ENCODE results near the gene C17orf67.

The C17orf67 gene

GRCh38 chr17:56833809-56834379 is at the start of gene C17orf67, which contains the start of gene DGKE:
TSS of gene C17orf67 (minus strand) at chr17:56833920. CDS start at chr17:56815810, 18,110 bp downstream.
TSS of gene DGKE (plus strand) at chr17:56834151. CDS start at chr17:56834796, 645 bp downstream.
- peak; percentile 98 for DNase-seq

GRCh38 chr17:56881685-56882295 is 48.1 kb upstream of the C17orf67 start:
- DNase-seq: no peak

GRCh38 chr17:56880571-56880970 is 46.9 kb upstream of the C17orf67 start:
- no peak for DNase-seq

GRCh38 chr17:56880133-56880532 is 46.4 kb upstream of the C17orf67 start:
- peak; percentile 5 for DNase-seq

GRCh38 chr17:56879280-56879679 is 45.6 kb upstream of the C17orf67 start:
- DNase-seq: no peak

GRCh38 chr17:56876766-56877179 is 43.1 kb upstream of the C17orf67 start:
- DNase-seq: no peak

- DNase-seq: no peak
Measured at GRCh38 chr17:56870081-56870651, 36.4 kb upstream of the C17orf67 start.

- DNase-seq: no peak
Measured at GRCh38 chr17:56868716-56869115, 35.0 kb upstream of the C17orf67 start.

GRCh38 chr17:56867948-56868376 is 34.2 kb upstream of the C17orf67 start:
- DNase-seq: no peak

- peak; percentile 9 for DNase-seq
Measured at GRCh38 chr17:56866496-56866895, 32.8 kb upstream of the C17orf67 start.

GRCh38 chr17:56866076-56866475 is 32.4 kb upstream of the C17orf67 start:
- no peak for DNase-seq

GRCh38 chr17:56863974-56864373 is 30.3 kb upstream of the C17orf67 start:
- no peak for DNase-seq

- no peak for DNase-seq
Measured at GRCh38 chr17:56861899-56862298, 28.2 kb upstream of the C17orf67 start.

GRCh38 chr17:56851008-56851407 is 17.3 kb upstream of the C17orf67 start:
- no peak for DNase-seq

GRCh38 chr17:56850591-56850990 is 16.9 kb upstream of the C17orf67 start:
- DNase-seq: no peak

GRCh38 chr17:56849131-56849530 is 15.4 kb upstream of the C17orf67 start:
- no peak for DNase-seq

GRCh38 chr17:56847106-56847505 is 13.4 kb upstream of the C17orf67 start:
- DNase-seq: no peak

- DNase-seq: no peak
Measured at GRCh38 chr17:56845934-56846333, 12.2 kb upstream of the C17orf67 start.

- DNase-seq: no peak
Measured at GRCh38 chr17:56842577-56842976, 8.9 kb upstream of the C17orf67 start.

- no peak for DNase-seq
Measured at GRCh38 chr17:56838687-56839086, 5.0 kb upstream of the C17orf67 start.

GRCh38 chr17:56835264-56835585 is 1.5 kb upstream of the C17orf67 start:
- no peak for DNase-seq

- DNase-seq: peak; percentile 82
Measured at GRCh38 chr17:56834380-56835263, 902 bp upstream of the C17orf67 start.

- peak; percentile 93 for DNase-seq
Measured at GRCh38 chr17:56833057-56833808, 487 bp downstream of the C17orf67 start.
